Stomach (tissue), 4 donors: Measurements from ENCODE around the gene PPP1R1C.

Source experiments
- POLR2A ChIP-seq, 4 donors: fragments of 450-650 bp; IDR thresholded peaks; one replicate each; pipeline ENCODE4 v1.6.1; 2016; ENCODE audit warnings: antibody characterized with exemption in 4 of 4, control low read depth in 2 of 4, mild to moderate bottlenecking in 1 of 4, moderate library complexity in 1 of 4
- TF ChIP-seq, protein P1 (sequence below), 7 experiments: fragments of 450-650 bp in 4 of 7; fragments of 200-600 bp in 3 of 7; sonication (generic) in 3 of 7; IDR thresholded peaks; one replicate each; pipeline ENCODE4 v1.5.1; 2016 to 2019; ENCODE audit warnings: antibody characterized with exemption in 7 of 7, control low read depth in 2 of 7, mild to moderate bottlenecking in 1 of 7

DNA sequence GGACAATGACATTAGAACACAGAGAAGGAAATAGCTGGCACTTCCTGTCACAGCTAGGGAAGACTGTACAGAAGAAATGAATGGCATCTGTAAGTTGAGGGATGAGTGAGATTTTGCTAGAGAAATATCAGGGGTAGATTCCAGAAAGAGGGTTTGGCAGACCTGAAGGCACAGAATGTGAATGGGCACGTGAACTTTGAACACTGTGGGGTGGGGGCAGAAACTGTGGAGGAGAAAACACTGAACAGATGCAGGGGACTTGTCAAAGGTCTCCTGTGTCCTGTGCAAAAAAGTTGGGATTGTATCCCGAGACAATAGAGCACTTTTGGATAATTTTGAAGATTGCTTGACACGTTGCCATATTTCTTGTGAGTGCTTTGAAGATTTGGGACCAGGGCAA lies 88.0 kb downstream of the PPP1R1C start:
- TF ChIP-seq POLR2A (IDR thresholded peaks at IDR 0.05), result no peak
- TF ChIP-seq, protein P1, sequence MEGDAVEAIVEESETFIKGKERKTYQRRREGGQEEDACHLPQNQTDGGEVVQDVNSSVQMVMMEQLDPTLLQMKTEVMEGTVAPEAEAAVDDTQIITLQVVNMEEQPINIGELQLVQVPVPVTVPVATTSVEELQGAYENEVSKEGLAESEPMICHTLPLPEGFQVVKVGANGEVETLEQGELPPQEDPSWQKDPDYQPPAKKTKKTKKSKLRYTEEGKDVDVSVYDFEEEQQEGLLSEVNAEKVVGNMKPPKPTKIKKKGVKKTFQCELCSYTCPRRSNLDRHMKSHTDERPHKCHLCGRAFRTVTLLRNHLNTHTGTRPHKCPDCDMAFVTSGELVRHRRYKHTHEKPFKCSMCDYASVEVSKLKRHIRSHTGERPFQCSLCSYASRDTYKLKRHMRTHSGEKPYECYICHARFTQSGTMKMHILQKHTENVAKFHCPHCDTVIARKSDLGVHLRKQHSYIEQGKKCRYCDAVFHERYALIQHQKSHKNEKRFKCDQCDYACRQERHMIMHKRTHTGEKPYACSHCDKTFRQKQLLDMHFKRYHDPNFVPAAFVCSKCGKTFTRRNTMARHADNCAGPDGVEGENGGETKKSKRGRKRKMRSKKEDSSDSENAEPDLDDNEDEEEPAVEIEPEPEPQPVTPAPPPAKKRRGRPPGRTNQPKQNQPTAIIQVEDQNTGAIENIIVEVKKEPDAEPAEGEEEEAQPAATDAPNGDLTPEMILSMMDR (IDR thresholded peaks at IDR 0.05), result no peak
